HCT116 (cell line): ENCODE results near the gene MTG1. TPM values are rescaled to one million over a fixed set of nuclear protein-coding genes. Genes with fewer than 3 reads are reported as not detected.

Source experiments
- ATAC-seq: fragments of 200-7000 bp; cut with Tn5 transposase; 2 replicates; pipeline ENCODE4 v1.9.1; 2020; ENCODE audit warnings: mild to moderate bottlenecking, moderate library complexity
- BruUV-seq: library from RNA; stranded (reverse); fragments of 400-500 nt; replicated peaks from 2 replicates; lab custom pipeline; 2021; lab: Mats Ljungman, UMichigan
- CTCF ChIA-PET: fragments of 300-600 bp; sonication (Branson Sonifier 250); formaldehyde crosslinking; loops from one replicate; lab custom pipeline; 2021; ENCODE audit warnings: antibody characterized with exemption; lab: Charles Lee
- POLR2A ChIA-PET: fragments of 300-600, 350-600 bp; sonication (Branson Sonifier 250); formaldehyde crosslinking; loops from one replicate; lab custom pipeline; 2021; ENCODE audit warnings: antibody characterized with exemption; lab: Charles Lee
- RAD21 ChIA-PET, 2 experiments: fragments of 300-600 bp; sonication (Branson Sonifier 250); formaldehyde crosslinking; loops; one replicate each; lab custom pipeline; 2023; ENCODE audit warnings: low total read pairs in 2 of 2; ENCODE audit not compliant: uncharacterized antibody in 2 of 2, unreplicated experiment in 2 of 2, low non-redundant PET in 1 of 2; lab: Charles Lee
- DNase-seq: peaks from one replicate; pipeline ENCODE4 v3.0.0-alpha.2; 2010; ENCODE audit warnings: low read depth, low spot score
- H2AFZ ChIP-seq: fragments of 200-600 bp; shearing (Covaris generic), sonication (generic); 2 replicates; pipeline ENCODE4 v1.6.1; 2017; ENCODE audit warnings: low read depth, mixed run types, mixed read lengths, antibody characterized with exemption, low read length; ENCODE audit not compliant: poor library complexity, severe bottlenecking
- H3K27ac ChIP-seq: 2 replicates; pipeline ENCODE4 v1.5.1; 2012; ENCODE audit warnings: low read depth, low read length
- H3K27me3 ChIP-seq: fragments of 200-600 bp; sonication (generic); 2 replicates; pipeline ENCODE4 v1.6.1; 2016; ENCODE audit warnings: mixed run types, low read length, mixed read lengths; ENCODE audit not compliant: insufficient read depth
- H3K36me3 ChIP-seq, 2 experiments: fragments of 200-500 bp in 1 of 2; fragments of 200-600 bp in 1 of 2; sonication (Bioruptor generic) in 1 of 2; sonication (generic) in 1 of 2; 2 replicates each; pipeline versions ENCODE4 v1.5.1 to v1.6.1; 2014 to 2016; ENCODE audit warnings: low read length in 2 of 2, inconsistent platforms in 1 of 2, mixed read lengths in 1 of 2, mixed run types in 1 of 2; ENCODE audit not compliant: insufficient read depth in 2 of 2, control insufficient read depth in 1 of 2
- H3K4me1 ChIP-seq, 2 experiments: fragments of 200-600 bp in 1 of 2; sonication (generic) in 1 of 2; 2 replicates each; pipeline versions ENCODE4 v1.5.1 to v1.6.1; 2012 to 2017; ENCODE audit warnings: low read length in 2 of 2, inconsistent platforms in 1 of 2, mild to moderate bottlenecking in 1 of 2, mixed read lengths in 1 of 2, mixed run types in 1 of 2, moderate library complexity in 1 of 2; ENCODE audit not compliant: insufficient read depth in 2 of 2, control insufficient read depth in 1 of 2
- H3K4me2 ChIP-seq: fragments of 200-600 bp; sonication (generic); 2 replicates; pipeline ENCODE4 v1.6.1; 2017; ENCODE audit warnings: mixed run types, low read length, mixed read lengths
- H3K4me3 ChIP-seq, 2 experiments: fragments of 200-600 bp in 1 of 2; sonication (generic) in 1 of 2; replicated peaks in 1 of 2; 2 replicates each; pipeline ENCODE4 v1.5.1; 2011 to 2016; ENCODE audit warnings: low read length in 2 of 2, control low read depth in 1 of 2, low read depth in 1 of 2, mild to moderate bottlenecking in 1 of 2, mixed read lengths in 1 of 2, mixed run types in 1 of 2
- H3K79me2 ChIP-seq: fragments of 200-600 bp; sonication (generic); 2 replicates; pipeline ENCODE4 v1.6.1; 2017; ENCODE audit warnings: mild to moderate bottlenecking, mixed run types, low read length, moderate library complexity, mixed read lengths; ENCODE audit not compliant: insufficient read depth
- H3K9ac ChIP-seq: fragments of 200-600 bp; sonication (generic); 2 replicates; pipeline ENCODE4 v1.6.1; 2016; ENCODE audit warnings: low read length, mixed read lengths
- H3K9me2 ChIP-seq: fragments of 200-600 bp; sonication (generic), shearing (Covaris generic); 2 replicates; pipeline ENCODE4 v1.6.1; 2017; ENCODE audit warnings: mixed run types, mild to moderate bottlenecking, moderate library complexity; ENCODE audit not compliant: insufficient read depth
- H3K9me3 ChIP-seq, 2 experiments: fragments of 200-500 bp in 1 of 2; fragments of 200-600 bp in 1 of 2; sonication (Bioruptor generic) in 1 of 2; sonication (generic) in 1 of 2; 2 replicates each; pipeline ENCODE4 v1.6.1; 2014 to 2017; ENCODE audit warnings: low read length in 2 of 2, mixed read lengths in 2 of 2, inconsistent platforms in 1 of 2, low read depth in 1 of 2, mild to moderate bottlenecking in 1 of 2, mixed run types in 1 of 2, moderate library complexity in 1 of 2; ENCODE audit not compliant: control insufficient read depth in 1 of 2, insufficient read depth in 1 of 2
- H4K20me1 ChIP-seq: fragments of 200-600 bp; sonication (generic), shearing (Covaris generic); 2 replicates; pipeline ENCODE4 v1.6.1; 2017; ENCODE audit warnings: mixed run types, mild to moderate bottlenecking, moderate library complexity; ENCODE audit not compliant: insufficient read depth
- ATF3 ChIP-seq: IDR thresholded peaks from 2 replicates; pipeline ENCODE4 v1.6.1; 2012
- CEBPB ChIP-seq: IDR thresholded peaks from 2 replicates; pipeline ENCODE4 v1.6.1; 2012; ENCODE audit warnings: low read depth
- ELF1 ChIP-seq: IDR thresholded peaks from 2 replicates; pipeline ENCODE4 v1.6.1; 2012; ENCODE audit warnings: low read depth, borderline replicate concordance
- EZH2phosphoT487 ChIP-seq: fragments of 200-600 bp; IDR thresholded peaks from 2 replicates; pipeline ENCODE4 v1.6.1; 2018; ENCODE audit warnings: antibody characterized with exemption, borderline replicate concordance
- FOSL1 ChIP-seq: IDR thresholded peaks from 2 replicates; pipeline ENCODE4 v1.6.1; 2012; ENCODE audit warnings: low read depth
- JUND ChIP-seq: IDR thresholded peaks from 2 replicates; pipeline ENCODE4 v1.6.1; 2012
- MAX ChIP-seq: IDR thresholded peaks from 2 replicates; pipeline ENCODE4 v1.6.1; 2012
- POLR2A ChIP-seq: IDR thresholded peaks from 2 replicates; pipeline ENCODE4 v1.7.0; 2011; ENCODE audit warnings: borderline replicate concordance; ENCODE audit not compliant: insufficient read depth, insufficient read length; ENCODE audit errors: extremely low read depth
- POLR2AphosphoS5 ChIP-seq: IDR thresholded peaks from 2 replicates; pipeline ENCODE4 v1.6.1; 2011; ENCODE audit warnings: mild to moderate bottlenecking, low read depth, low read length, moderate library complexity
- RAD21 ChIP-seq: IDR thresholded peaks from 2 replicates; pipeline ENCODE4 v1.6.1; 2012; ENCODE audit warnings: low read depth, mild to moderate bottlenecking
- REST ChIP-seq: IDR thresholded peaks from 2 replicates; pipeline ENCODE4 v1.6.1; 2012; ENCODE audit warnings: low read depth
- SIN3A ChIP-seq: IDR thresholded peaks from 2 replicates; pipeline ENCODE4 v1.6.1; 2012; ENCODE audit warnings: low read depth
- SP1 ChIP-seq: IDR thresholded peaks from 2 replicates; pipeline ENCODE4 v1.6.1; 2012; ENCODE audit warnings: low read depth
- SRF ChIP-seq: IDR thresholded peaks from 2 replicates; pipeline ENCODE4 v1.6.1; 2012; ENCODE audit warnings: low read depth
- TCF7L2 ChIP-seq: IDR thresholded peaks from 2 replicates; pipeline ENCODE4 v1.7.0; 2011; ENCODE audit warnings: borderline replicate concordance, inconsistent platforms; ENCODE audit not compliant: insufficient read depth, insufficient read length; ENCODE audit errors: extremely low read depth
- YY1 ChIP-seq: IDR thresholded peaks from 2 replicates; pipeline ENCODE4 v1.6.1; 2011; ENCODE audit warnings: low read length, low read depth, moderate library complexity, mild to moderate bottlenecking; ENCODE audit not compliant: insufficient replicate concordance; ENCODE audit errors: extremely low read depth
- ZBTB33 ChIP-seq: IDR thresholded peaks from 2 replicates; pipeline ENCODE4 v1.6.1; 2011; ENCODE audit warnings: mild to moderate bottlenecking, low read length, moderate library complexity; ENCODE audit not compliant: insufficient replicate concordance; ENCODE audit errors: extremely low read depth
- ZNF274 ChIP-seq: fragments of 200-500 bp; sonication (Bioruptor generic); IDR thresholded peaks from 2 replicates; pipeline ENCODE4 v1.6.1; 2014; ENCODE audit warnings: mild to moderate bottlenecking, low read depth, low read length, inconsistent platforms
- intact Hi-C: fragments of 100-400 bp; cut with micrococcal nuclease; formaldehyde crosslinking; loops from 2 replicates; pipeline ENCODE4 v1.10.0; 2022
- total RNA-seq: library from RNA; stranded (reverse); gene quantifications from one replicate; pipeline ENCODE4 v1.2.1, GENCODE V29; 2021; ENCODE audit not compliant: unreplicated experiment

Gene MTG1
- total RNA-seq, 1 experiment from 2014 or later = 23.1 TPM

GRCh38 chr10:133364645-133365431 is 29.1 kb upstream of the MTG1 start:
- no peaks in the 10 kb centered on the region for H3K27me3 ChIP-seq
- no peak overlapping the region for H2AFZ ChIP-seq
- no peaks in the 10 kb centered on the region for H3K9me2 ChIP-seq
- no peaks in the 10 kb centered on the region for H3K4me1 ChIP-seq
- no peaks in the 10 kb centered on the region for H3K9me3 ChIP-seq
- H4K20me1 ChIP-seq = no peaks in the 10 kb centered on the region
- H3K4me2 ChIP-seq = no peak overlapping the region
- intact Hi-C loops = no loop called here
- ChIA-PET CTCF (no interaction called here), POLR2A (no interaction called here), RAD21 (no interaction called here)
- H3K4me3 ChIP-seq = no peak overlapping the region
- H3K79me2 ChIP-seq = no peaks in the 10 kb centered on the region
- no peak for ATAC-seq
- H3K9ac ChIP-seq = no peak overlapping the region
- no peaks in the 10 kb centered on the region; a peak in 2 of 4 replicates for H3K36me3 ChIP-seq
- TF ChIP-seq ZNF274 (no peak), CEBPB (no peak), POLR2AphosphoS5 (no peak), ELF1 (no peak), TCF7L2 (no peak), YY1 (no peak), EZH2phosphoT487 (no peak), ATF3 (no peak), MAX (no peak), POLR2A (no peak), RAD21 (no peak), REST (no peak), SP1 (no peak), JUND (no peak), SRF (no peak), FOSL1 (no peak), SIN3A (no peak), ZBTB33 (no peak)
- DNase-seq = no peak
- H3K27ac ChIP-seq = no peak overlapping the region
- BruUV-seq = no TSS peak
